HG03139 (cell line): ENCODE results near the gene LIN7A.
A peak's percentile ranks its signal among the peaks of the same experiment; 100 is the strongest.

Experiments used
- ATAC-seq: cut with Tn5 transposase; IDR thresholded peaks from one replicate; pipeline ENCODE4 v1.9.1; 2021; ENCODE audit not compliant: unreplicated experiment

LIN7A gene, protein sequence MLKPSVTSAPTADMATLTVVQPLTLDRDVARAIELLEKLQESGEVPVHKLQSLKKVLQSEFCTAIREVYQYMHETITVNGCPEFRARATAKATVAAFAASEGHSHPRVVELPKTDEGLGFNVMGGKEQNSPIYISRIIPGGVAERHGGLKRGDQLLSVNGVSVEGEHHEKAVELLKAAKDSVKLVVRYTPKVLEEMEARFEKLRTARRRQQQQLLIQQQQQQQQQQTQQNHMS

DNA sequence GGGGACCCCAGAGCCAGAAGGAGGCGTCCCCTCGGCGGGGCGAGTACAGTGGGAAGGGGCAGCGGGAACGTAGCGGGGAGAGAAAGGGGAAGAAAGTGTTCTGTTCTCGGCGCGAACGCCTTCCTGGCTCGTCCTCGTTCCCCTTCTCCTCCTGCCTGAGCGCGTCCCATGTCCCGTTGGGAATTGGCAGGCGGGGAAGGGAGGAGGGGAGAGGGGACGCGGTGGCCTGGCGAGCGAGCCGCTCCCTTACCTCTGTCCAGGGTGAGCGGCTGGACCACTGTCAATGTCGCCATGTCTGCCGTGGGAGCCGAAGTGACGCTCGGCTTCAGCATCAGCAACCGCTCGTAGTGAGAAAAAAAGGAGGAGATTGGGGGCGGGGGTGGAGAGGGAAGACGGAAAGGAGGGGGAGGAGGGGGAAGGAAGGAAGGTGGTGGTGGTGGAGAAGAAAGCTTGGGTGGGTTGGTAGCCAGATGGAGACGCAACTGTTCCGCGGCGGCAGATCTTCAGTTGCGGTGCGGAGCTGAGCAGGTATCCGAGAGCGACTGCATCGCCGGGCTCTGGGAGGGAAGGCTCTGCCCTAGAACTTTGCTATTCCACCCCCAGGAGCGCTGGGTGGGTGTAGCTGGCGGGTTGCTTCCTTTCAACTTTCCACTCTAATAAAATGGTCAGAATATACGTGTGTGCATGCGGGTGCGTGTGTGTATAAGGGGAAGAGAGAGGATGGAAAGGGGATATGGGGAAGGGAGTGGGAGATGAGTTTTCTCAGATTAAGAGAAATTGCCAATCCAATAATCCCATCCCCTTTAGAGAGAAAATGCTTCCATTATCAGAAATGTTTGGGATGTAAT lies at the start of gene LIN7A:
LIN7A (minus strand) TSS at position 544 of the 848 bp plus-strand sequence; CDS start at position 332, 212 bp downstream.
- peak; percentile 12 for ATAC-seq

DNA sequence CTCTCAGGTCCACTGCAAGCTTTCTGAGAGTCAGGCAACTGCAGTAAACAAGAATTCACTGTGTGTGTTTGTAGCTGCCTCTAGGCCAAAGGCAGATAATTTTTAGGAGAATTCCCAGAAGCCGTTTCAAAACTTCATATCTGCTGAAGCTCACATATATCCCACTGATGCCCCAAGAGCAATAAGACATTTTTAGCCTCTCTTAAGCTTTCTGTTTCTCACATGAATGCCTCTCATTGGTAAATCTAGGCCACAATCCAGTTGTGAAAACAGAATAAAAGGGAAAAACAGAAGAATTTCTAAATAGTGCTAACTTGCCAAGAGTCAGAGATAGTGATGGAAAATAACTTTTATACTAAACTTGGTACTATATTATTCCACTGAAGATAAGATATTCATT lies 48.5 kb upstream of the LIN7A start:
- ATAC-seq = no peak

DNA sequence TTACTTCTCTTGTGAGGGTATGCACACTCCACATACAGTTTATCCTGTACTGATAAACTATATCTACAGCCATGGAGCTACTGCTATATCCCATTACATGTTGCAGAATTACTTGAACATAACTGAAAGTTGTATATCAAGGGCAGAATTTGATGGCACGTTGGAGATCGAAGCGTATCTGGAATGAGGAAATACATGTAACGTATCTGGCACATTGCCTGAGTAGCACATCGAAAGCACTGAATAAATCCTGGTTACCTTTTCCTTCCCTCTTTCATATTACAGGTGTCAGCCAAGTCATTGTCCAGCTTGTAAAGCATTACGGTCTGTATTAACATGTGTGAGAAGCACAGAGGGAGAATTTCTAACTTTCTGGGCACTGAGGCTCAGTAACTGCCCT lies 42.1 kb upstream of the LIN7A start:
- no peak for ATAC-seq

DNA sequence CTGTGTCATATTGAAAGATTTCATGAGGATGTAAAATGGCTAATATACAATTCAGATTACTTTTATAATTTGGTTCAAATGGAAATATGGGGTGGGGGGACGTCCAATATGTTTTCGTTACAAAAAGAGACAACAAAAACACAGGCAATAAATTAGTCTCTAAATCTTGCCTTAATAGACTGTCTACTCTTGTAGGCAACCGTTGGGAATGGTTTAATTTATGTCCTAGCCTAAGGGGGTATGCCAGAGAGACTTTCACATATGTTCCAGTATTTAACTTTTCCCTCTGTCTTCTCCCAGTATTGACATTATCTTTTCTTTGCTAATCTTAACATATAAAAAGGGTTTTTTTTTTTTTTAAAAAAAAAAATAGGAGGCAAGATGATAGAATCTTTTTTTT lies 41.5 kb upstream of the LIN7A start:
- ATAC-seq = no peak

DNA sequence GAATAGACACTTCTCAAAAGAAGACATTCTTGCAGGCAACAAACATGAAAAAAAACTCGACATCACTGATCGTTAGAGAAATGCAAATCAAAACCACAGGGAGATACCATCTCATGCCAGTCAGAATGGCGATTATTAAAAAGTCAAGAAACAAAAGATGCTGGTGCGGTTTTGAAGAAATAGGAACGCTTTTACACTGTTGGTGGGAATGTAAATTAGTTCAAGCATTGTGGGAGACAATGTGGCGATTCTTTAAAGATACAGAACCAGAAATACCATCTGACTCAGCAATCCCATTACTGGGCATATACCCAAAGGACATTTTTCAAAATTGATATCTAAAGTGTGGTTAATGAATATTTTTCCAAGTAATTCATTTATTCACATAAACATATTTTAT lies 39.6 kb upstream of the LIN7A start:
- no peak for ATAC-seq

DNA sequence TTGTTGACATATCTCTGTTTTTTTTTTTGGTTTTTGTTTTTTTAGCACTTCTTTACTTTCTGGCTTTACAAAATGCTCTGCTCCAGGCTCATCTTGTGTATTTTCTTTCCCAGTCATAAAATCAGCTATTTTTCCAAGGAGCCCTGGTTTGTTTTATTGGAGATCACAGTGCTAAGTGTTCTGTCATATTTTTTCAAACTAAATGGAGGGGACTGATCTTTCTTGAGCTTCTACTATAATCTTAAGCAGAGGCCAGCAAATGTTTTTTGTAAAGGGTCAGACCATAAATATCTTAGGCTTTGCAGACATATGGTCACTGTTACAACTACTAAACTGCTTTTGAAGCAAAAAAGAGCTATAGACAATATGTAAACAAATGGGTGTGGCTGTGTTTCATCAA lies 30.6 kb upstream of the LIN7A start:
- ATAC-seq = no peak

DNA sequence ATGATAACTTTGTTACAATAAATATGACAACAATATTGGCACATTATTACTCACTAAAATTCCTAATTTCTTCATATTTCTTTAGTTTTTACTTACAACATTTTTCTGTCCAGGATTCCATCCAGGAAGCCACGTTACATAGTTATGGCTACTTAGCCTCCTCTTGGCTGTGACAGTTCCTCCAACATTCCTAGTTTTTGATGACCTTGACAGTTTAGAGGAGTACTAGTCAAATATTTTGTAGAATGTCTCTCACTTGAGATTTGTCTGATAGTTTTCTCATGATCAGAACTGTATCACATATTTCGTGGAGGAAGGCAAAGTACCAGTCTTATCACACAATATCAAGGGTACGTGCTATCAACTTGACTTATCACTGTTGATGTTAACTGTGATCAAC lies 29.8 kb upstream of the LIN7A start:
- ATAC-seq = no peak

DNA sequence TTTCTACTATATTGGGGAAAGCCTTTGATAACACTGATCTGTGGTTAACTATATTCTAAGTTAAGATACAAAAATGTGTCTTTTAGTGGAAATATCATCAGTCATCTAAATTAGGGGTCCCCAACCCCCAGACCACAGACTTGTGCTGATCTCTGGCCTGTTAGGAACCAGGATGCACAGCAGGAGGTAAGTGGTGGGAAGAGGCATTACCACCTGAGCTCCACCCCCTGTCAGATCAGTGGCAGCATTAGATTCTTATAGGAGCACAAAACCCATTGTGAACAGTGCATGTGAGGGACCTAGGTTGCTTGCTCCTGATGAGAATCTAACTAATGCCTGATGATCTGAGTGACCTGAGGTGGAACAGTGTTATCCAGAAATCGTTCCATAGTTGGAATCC lies 28.3 kb upstream of the LIN7A start:
- no peak for ATAC-seq

DNA sequence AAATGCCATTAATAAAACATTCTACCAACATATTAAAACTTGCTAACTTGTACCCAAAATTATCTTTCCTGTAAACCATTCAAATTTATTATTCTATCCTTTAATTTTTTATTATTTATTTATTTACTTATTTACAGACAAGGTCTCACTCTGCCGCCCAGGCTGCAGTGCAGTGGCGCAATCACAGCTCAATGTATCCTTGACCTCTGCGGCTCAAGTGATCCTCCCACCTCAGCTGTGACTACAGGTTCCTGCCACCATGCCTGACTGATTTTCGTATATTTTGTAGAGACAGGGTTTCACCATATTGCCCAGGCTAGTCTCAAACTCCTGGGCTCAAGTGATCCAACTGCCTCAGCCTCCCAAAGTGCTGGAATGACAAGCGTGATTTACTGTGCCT lies 20.4 kb upstream of the LIN7A start:
- ATAC-seq = no peak

DNA sequence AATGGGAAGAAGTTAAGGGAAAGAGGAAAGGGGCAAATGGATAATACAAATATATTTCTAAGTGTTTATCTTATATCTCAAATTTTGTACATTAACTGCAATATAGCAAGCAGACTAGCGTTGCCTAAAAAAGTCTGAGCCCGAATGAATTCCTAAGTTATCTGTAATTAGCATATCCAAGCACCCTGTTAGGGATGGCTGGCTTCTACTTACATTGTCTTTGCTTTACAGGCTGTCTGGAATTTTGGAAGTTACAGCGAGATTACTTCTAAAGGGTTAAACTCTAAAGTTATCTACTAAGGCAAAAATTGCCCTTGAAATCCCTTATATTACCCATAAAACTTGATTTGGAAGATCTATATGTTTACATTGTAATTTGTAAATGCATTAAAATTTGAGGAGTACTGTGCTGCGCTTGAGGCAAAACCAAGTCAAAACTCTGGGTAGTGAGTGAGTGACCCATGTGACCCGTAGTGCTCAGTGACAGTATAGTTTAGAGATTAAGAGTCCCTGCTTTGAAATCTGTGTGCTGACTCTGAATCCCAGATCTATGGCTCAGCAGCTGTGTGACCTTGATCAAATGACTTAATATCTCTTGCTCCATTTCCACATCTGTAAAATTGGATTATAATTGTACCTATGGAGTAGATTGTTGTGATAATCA lies 17.3 kb upstream of the LIN7A start:
- ATAC-seq = no peak

DNA sequence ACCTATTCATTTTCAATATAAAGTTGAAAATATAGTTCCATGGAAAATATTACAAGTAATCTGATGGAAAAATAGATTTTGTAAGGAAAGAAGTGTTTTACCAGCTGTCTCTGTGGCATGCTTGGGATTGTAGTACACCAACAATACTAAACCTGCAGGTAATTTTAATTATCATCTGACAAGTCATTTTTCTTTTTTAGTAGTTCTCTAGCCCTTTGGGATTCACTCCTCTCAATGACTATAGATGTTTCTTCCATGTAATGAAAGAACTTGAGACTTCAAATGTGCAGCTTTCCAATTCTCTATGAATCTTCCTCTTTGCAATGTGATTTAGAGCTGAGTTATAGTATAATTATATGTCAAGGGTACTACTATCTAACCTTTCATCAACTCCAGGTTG lies 14.7 kb upstream of the LIN7A start:
- no peak for ATAC-seq

DNA sequence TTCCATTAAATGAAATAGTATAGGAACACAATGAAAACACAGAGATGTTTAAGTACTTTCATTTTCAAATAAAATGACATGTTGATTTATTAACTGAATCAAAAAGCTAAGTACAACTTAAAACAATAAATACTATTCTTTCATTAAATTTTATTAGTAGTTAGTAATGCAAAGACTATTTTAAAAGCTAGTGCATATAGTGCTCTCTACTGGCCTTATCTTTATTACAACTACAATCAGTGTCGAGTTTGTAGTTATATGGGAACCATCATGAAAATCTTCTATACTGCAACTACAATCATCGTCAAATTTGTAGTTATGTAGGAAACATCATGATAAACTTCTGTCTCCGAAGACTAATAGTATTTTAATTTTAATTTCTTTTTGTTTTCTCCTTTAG lies 8.9 kb upstream of the LIN7A start:
- ATAC-seq = no peak

DNA sequence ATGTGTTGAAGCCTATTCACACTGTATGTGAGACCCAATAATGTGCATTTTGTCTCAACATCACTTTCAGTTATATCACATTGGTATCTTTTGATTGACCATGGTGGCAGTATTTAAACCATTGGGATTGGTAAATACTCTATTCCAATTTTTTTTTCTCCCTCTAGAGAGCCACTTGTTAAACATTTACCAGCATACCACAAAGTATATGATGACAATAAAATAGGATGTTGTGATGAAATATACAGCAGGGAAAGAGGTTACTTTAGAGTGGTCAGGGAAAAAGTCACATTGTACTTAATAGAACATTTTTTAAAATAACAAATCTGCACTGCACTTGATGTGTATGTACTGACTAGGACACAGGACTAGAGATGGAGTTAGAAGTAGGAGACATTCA lies 5.6 kb upstream of the LIN7A start:
- ATAC-seq = no peak

DNA sequence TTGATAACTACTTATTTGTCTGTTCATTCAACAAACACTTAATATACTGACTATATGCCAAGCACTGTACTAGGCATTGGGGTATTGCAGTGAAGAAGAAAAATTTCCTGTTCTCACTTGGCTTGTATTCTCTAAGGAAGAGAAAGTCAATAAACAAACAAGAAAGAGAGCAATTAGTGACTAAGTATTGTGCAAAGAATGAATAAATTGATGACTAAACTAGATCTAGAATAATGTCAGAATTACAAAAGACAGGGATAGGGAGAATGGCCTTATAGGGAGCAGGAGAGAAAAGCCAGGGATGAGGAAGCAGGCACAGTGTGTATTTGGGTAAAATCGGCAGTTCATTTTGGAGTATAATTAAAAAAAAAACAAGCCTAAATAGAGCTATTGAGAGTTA lies 4.2 kb upstream of the LIN7A start:
- ATAC-seq = no peak

DNA sequence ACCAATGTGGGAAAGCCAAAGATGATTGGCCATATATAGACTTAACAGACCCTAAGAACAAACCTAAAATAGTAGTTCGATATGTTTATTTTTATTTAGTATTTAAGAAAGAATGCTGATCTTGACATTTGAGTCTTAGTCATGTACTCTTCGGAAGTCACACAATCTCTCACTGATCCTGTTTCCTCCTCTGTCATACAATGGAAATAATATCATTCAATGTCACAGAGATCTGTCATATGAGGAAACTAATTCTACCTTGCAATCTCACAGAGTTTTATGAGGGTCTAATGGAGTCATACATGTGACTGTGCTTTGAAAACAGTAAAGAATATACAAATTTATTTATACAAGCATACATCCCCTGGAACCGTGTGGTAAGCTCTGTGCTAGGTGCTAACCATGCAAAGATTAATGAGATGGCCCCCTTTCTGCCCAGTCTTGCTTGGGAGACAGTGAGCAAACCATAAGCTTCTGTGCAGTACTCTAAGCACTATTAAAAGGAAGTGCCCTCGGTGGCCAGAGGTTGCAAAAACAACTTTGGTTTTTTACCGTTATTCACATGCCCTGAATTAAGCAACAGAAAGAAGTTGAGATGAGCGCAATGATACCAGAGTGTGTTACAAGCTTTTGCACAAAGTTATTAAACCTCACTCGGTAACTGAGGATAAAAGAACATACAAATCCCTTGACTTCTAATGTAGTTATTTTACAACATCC lies 1.7 kb upstream of the LIN7A start:
- ATAC-seq = no peak

DNA sequence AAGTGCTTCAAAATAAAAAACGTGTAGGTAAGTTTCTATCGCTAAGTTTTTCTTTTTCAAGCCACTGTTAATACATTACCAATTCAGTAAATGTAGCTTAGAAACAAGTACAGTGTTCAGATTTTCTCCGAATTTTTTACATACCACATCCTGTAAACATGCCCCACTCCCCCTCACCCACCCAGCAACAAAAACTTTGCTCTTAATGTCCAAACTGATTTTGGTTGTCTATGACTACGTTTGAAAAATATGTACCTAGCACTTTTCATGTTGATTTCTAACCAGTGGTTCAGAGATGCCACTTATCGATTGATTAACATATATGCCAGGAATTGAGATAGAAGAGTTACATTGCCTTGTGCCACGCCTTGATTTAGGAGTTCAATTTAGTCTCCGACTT lies 663 bp upstream of the LIN7A start:
- no peak for ATAC-seq

DNA sequence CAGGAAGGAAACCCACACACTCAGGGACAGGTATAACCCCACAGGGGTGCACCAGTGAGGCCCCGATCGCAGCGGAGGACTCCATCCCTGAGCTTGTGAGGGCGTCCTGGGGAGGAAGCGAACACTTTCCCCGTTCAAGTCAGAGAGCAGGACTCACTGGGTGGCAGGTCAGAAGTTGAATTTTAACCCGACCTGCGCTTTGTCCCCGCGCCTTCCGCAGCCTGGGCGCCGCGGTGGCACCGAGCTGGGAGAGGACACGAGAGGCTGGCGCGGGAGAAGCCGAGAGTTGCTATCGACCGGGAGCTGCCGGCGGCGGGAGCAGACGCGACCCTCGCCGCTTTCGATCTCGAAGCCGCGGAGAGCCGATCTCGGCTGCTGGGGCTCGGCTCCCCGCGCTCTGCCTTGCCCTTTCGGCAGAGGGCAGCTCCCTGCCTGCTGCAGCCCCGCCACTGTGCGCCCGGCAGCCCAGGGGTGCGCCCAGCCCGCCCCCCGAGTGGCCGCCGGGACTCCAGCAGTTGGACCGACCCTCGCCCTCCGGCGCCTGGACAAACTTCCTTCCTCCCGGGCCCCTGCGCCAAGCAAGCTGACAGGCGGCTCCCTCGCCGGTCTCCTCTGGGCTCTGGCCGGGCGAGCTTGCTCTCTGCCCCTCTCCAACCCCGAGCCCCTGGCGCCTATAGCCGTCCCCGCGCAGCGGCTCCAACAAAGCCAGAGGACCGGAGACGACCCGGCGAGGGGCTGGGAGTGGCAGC lies 918 bp downstream of the LIN7A start:
- peak; percentile 54 for ATAC-seq

DNA sequence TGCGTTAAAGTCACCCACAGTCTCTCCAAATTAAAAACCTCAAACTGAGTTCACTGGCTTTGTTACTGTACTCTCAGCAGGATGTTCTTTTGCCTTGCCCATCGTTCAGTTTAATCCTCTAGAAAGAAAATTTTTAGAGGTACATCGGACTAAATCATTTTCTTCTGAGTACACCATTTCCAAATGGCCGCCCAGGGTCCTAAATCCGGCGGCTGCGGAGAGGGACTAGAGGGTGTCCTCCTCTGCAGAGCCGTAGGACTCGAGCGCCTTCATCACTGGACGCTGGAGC lies 1.4 kb downstream of the LIN7A start:
- no peak for ATAC-seq

DNA sequence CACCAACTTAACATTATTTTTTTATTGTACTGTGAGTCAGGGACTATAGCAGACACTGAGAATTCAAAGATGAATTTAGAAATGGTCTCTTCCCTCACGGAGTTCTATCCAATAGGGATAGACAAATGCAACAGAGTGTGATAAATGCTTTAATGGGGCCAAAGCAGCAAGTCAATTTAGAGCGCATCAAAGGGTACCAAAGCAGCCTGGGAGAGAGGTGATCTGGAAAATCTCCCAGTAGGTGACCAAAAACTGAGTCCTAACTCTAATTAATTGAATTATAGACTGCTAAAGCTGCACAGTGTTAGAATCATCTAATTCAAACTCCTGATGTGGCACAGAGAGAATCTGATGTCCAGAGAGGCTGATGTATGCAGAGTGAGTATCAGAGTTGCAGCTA lies 2.6 kb downstream of the LIN7A start:
- no peak for ATAC-seq

DNA sequence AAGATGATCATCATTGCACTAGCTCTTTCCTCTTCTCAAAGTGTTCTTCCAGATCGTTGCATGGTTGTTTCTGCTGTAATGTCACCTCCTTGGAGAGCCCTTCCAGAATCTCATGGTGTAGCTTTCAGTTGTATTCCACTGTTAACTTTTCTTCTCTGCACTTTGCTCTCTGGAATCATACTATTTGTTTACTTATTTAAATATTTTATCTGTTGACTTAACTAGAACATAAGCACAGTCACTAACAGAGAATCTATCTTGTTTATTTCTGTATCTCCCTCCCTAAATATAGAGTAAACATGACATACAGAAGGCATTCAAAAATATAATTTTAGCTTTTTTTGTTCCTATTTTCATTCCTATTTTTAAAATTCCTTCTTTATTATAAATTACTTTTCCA lies 11.8 kb downstream of the LIN7A start:
- ATAC-seq = no peak

DNA sequence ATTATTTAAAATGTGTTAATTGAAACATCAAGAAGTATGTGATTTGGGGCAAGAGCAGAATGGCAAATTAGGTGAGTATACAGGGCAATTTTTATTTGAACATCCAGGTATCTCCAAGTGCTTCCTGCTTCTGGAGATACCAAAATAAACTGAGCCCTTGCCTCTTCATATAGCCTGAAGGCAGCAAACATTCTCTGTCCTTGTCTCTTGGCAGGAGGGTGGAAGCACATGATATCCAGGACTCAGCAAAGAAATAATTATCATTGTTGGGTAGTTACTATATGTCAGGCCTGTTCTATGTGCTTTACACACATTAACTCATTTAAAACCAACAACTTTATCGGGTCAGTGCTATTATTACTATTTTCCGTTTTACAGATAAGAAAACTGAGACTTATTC lies 12.5 kb downstream of the LIN7A start:
- ATAC-seq = no peak
